ENCODE data around the gene PPAT.
"Not testable (repeated sequence)": the region's sequence is repeated elsewhere in the genome, so short reads cannot be mapped to it uniquely, and the experiment has no call there.

PPAT gene

DNA sequence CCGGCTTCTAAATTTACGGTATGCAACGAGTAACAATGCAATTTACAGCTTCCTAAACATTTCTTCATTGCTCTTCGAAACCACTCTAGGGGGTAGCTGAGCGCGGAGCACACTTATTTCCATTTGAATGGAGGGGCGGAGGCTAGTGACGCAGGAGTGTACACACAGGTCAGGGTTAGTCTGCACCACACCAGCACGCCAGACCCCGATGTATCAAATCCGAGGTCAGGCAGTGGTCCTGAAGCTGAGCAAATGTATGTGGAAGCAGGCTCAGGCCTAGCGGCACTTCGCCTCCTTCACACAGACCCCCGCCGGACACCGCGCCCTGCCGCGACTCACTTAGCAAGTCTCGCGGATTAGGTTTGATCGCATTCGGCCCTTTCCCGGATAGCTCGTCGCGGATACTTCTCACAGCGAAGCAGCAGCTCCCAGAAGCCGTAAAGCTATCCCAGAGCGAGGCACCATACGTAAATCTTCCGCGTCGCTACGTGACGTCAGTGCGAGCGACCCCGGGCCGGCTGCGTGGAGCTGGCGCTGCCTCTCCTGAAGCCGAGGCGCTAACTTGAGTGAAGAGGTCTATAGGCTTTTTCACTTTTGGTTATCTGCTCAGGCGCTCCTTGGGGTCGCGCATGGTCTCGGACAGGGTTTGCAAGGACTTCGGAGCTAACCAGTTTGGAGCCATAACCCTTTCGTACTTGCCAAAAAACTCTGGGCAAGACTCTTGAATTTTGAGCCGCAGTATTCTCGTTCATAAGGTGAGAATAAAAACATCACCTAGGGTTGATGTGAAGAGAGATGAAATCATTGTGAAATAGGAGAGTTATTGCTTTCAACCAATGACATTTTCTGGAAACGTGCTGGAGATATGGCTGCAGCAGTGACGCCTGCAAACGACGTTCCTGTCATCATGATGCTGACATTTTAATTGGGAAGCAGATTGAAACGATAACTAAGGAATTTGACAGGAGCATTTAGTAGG lies 48.1 kb downstream of the PPAT start, which contains the start of gene AASDH:
Gene AASDH, minus strand, starts transcription at position 469 of the 979 bp plus-strand sequence. CDS start 3,192 bp downstream, outside the sequence.
- in situ Hi-C loops (cut with MboI; ENCODE audit: low sequenced_read_pairs), result no loop called here

DNA sequence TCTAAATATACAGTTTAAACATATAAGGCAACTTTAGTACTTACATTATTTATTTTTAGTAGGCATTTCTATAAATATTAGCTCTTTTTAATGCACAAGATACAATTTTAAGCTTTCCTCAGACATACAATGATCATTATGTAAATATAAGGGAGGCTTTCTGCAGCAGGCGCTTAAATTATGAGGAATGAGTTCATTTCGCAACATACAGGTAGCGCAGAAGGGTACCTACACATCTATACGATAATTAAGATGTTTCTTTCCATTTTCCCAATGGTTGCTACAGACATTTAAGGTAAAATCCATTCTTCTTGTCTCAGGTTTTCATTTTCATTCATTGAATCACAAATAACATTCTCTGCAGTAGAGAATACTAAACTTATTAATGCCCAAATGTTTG lies 49.3 kb downstream of the PPAT start:
- in situ Hi-C loops (cut with MboI; ENCODE audit: low sequenced_read_pairs), result no loop called here

DNA sequence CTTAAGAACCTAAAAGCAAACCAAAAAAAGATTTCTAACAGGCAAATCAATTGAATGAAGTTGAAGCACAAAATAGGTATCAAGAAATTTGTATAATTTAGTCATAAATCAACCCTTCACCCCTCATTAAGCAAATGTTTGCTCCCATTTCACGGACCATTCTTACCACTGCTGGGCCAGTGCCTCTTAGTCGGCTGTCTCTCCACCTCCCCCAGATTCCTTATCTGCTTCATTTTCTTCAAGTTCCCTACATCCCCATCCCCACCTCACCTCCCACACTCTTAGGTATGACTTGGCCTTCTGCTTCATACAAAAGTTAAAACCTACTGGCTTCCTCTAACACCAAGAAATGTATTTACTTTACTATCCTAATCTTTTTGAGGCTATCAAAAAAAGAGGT lies 60.0 kb downstream of the PPAT start:
- in situ Hi-C loops (cut with MboI; ENCODE audit: low sequenced_read_pairs), result no loop called here

DNA sequence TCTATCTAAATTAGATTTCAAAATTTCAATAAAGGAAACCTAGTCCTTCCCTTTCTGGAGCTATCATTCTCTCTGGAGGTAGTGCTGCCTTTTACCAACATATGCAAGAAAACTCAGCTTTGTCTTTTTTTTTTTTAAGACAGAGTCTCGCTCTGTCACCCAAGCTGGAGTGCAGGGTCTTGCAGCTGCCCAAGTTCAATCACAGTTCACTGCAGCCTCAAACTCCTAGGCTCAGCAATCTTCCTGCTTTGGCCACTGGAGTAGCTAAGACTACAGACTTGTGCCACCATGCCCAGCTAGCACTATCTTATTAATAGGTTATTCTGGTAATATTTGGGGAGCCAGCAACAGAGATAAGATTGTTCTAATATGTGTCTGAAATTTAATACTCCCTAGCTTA lies 60.5 kb downstream of the PPAT start:
- in situ Hi-C loops (cut with MboI; ENCODE audit: low sequenced_read_pairs), result no loop called here

DNA sequence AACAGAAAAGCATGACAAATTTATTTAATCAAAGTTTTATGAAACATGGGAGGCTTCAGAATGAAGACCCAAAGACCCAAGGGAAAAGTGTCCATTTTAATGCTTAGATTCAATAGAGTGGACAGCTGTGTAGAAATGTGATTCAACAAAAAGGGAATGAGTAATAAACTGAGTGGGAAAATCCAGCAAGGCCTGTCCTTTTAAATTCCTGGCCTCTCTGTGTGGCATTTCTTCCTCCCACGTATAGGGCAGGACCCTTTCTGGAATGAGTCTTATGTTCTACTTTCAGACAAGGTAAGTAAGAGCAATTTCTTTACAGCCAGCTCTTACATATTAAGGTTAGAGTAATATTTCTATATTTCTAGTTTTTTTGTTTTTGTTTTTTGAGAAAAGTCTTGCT lies 62.6 kb downstream of the PPAT start:
- in situ Hi-C loops (cut with MboI; ENCODE audit: low sequenced_read_pairs), result no loop called here

DNA sequence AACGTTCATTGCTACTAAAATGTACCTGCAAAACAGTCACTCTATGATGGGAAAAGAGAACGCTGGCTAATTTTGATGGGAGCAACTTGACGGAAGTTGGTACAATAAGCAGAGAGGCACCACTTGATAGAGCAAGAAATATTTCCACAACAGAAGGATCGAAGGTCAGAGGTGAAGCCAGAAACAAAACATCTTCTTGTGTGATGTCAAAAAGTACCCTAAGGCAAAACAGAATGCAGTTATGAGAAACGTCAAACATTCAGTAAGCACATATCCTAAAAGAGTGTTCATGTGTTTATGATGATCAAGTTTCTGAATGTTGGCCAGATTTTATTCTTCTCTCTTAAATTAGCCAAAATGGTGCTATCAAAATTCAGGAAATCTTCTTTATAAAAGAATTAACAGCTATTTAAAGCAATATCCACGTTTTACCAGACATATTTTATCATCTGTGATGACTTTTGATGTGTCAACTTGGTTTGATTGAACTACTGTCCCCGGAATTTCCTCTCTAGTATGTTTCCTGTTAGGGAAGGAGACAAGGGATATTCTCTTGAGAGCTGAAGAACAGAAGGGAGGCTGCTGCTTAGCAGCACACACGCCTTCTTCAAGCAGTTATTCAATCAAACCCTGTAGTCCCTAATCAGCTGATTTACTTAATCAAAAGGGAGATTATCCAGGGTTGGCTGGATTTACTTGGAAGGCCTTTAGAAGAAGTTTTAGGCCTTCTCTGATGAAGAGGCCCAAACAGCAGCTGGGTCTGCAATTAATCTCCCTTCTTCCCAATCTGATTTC lies 63.8 kb downstream of the PPAT start:
- in situ Hi-C loops (cut with MboI; ENCODE audit: low sequenced_read_pairs), result no loop called here

DNA sequence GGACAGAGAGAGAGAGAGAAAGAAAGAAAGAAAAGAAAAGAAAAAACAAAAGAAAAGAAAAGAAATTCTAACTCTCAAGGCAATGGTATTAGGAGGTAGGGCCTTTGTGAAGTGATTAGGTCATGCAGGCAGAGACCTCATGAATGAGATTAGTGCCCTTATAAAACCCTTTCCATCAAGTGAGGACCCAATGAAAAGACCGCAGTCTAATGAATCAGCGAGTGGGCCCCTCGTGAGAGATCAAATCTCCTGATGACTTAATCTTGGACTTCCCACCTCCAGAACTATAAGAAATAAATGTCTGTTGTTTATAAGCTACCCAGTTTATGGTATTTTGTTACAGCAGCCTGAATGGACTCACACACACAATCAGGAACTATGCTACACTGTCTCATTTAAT lies 65.0 kb downstream of the PPAT start:
- in situ Hi-C loops (cut with MboI; ENCODE audit: low sequenced_read_pairs), result no loop called here

DNA sequence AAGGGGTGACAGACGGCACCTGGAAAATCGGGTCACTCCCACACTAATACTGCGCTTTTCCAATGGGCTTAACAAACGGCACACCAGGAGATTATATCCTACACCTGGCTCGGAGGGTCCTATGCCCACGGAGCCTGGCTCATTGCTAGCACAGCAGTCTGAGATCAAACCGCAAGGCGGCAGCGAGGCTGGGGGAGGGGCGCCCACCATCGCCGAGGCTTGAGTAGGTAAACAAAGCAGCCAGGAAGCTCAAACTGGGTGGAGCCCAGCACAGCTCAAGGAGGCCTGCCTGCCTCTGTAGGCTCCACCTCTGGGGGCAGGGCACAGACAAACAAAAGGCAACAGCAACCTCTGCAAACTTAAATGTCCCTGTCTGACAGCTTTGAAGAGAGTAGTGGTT lies 72.4 kb downstream of the PPAT start:
- in situ Hi-C loops (cut with MboI; ENCODE audit: low sequenced_read_pairs), result not testable (repeated sequence)

DNA sequence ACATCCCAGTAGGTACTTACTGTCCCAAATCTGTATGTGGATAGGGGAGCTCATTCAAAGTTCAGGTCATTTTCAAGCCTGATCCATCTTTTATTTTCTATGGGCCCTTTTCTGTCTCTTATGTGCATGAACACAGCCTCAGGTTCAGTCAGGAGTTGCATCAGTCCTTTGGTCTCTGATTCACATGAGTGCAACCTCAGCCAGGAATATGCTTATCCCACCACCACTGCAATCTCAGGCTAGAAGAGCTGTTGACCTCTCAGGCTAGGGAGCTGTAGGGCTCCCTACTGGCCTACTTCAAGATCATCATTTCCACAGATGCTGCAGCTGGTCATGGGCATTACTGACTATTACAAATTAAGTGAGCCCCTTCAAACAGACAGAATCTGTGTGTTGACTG lies 75.3 kb downstream of the PPAT start:
- in situ Hi-C loops (cut with MboI; ENCODE audit: low sequenced_read_pairs), result no loop called here

DNA sequence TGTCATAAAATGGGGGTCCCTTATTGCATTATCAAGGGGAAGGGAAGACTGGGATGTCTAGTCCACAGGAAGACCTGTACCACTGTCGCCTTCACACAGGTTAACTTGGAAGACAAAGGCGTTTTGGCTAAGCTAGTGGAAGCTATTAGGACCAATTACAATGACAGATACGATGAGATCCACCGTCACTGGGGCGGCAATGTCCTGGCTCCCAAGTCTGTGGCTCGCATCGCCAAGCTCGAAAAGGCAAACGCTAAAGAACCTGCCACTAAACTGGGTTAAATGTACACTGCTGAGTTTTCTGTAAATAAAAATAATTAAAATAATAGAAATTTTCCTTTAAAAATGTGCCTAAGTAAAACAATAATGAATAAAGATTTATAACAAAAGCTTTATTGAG lies 78.8 kb downstream of the PPAT start:
- in situ Hi-C loops (cut with MboI; ENCODE audit: low sequenced_read_pairs), result no loop called here

DNA sequence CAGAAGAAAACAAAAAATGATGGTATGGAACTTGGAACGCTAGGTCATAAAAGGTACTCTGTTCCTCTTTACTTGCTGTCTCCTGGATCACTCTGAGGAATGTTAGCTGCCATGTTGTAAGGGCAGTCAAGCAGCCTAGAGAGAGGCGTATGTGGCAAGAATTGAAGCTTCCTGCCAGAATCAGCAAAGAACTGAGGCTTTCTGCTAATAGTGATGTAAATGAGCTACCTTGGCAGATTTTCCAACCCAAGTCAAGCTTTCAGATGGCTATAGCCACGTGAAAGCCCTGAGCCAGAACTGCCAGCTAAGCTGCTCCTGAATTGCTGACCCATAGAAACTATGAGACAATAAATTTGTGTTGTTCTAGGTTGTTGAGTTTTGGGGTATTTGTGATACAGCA lies 86.8 kb downstream of the PPAT start:
- in situ Hi-C loops (cut with MboI; ENCODE audit: low sequenced_read_pairs), result no loop called here

DNA sequence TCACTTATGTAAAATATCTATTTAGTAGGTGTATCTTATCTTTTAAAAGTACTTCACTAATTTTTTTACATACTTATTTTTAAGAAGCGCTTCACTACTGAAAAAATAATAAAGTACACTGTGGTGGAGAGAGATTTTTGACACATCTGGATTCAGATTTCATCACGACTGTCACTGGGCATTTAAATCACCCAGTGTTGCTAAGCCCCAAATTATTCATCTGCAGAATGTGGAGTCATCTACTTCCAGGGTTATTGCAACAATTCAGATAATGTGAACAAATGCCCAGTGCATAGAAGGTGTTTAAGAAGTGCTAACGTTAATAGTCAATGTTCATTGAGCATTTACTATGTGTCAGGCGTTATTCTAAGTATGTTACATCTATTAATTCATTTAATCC lies 90.0 kb downstream of the PPAT start:
- in situ Hi-C loops (cut with MboI; ENCODE audit: low sequenced_read_pairs), result no loop called here
